ENCODE data around the gene LTB4R. TPM values are rescaled to one million over a fixed set of nuclear protein-coding genes. Genes with fewer than 3 reads are reported as not detected.
A peak's percentile ranks its signal among the peaks of the same experiment; 100 is the strongest.

The LTB4R gene
- total RNA-seq, 1 donor from 2014 or later, result 10.7 TPM

DNA sequence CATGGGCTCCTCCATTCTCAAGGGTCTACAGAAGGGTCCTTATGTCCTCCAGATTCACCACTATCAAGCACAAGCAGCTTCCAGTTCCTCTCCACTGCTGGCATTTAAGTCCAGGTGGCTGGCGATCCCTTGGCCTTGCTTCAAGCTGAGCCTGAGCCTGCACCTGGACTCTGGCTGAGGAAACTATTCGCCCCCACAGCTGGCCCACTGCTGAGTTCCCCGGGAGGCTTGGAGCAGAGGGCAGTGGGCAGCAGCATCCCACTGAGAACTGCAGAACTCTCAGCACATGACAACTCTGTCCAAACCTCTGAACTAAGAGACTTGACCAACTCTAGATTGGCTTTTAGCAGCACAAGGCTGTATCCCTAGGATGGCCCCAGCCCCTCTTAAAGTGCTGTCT is 28.6 kb upstream of the LTB4R start:
- Mint-ChIP-seq H3K4me3 (ENCODE audit: low read depth) (no peak overlapping the region), H3K27me3 (ENCODE audit: low read depth) (peaks cover 16% of the 10 kb centered on the region), H3K9me3 (no peaks in the 10 kb centered on the region), H3K4me1 (ENCODE audit: low read depth) (peaks cover 19% of the 10 kb centered on the region), H3K27ac (no peak overlapping the region), H3K36me3 (ENCODE audit: low read depth) (no peaks in the 10 kb centered on the region)
- intact Hi-C loops (cut with micrococcal nuclease), result no loop called here
- no peak for DNase-seq (ENCODE audit: low spot score)

DNA sequence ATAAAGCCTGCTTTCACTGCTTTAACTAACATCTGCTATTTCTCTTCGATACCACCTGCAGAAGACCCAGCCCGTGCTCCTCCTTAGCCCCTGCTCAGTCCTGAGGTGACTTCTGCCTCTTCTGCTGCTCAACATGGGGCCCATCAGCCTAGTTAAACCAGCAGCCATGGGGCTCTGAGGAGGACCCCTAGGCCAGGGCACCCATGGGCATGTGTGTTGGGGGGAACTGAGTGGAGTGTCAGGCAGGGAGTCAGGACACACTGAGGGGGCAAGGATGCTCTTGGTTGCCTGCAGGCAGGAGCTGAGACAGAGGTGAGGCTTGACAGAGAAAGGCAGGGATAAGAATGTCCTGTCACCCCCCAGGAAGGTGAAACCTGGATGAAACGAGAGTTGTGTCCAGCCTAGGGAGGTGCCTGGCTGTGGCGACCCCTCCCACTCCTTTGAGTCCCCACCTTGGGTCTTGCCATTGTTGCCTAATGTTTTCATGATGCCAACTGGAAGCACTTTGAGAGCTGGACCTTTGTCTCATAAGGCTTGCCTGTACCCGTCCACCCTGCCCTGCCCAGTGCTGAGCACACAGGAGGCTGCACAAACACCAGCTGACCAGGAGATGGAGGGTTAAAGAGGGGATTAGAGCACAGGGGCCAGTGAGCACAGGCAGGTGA is 27.4 kb upstream of the LTB4R start:
- intact Hi-C loops (cut with micrococcal nuclease), result no loop called here
- Mint-ChIP-seq H3K9me3 (no peaks in the 10 kb centered on the region), H3K27ac (no peak overlapping the region)

DNA sequence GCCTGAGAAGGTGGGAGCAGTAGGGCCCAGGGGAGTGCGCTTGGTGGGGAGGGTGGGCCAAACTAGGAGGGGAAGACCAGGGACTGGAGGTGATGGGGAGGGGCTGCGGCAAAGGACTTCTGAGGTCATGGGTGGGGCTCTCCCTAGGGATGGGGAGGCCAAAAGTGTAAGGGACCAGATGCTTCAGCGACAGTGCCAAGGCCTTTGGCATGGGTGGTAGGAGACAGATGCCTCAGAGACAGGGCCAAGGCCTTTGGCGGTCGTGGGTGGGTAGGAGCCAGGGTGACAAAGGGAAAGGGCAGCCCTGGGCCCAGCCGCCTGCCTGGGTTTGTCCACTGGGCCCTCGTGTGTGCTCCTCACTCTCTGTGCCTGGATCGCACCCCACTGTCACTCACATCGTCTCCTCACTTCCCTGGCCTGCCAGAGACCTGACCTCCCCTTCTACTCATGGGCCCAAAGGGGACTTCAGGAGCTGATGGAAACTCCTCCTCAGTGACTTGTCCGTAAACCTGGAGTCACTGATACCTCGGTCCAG is 26.7 kb upstream of the LTB4R start:
- no peaks in the 10 kb centered on the region for H3K36me3 Mint-ChIP-seq (ENCODE audit: low read depth)
- no peak for DNase-seq (ENCODE audit: low spot score)
- H3K4me1 Mint-ChIP-seq (ENCODE audit: low read depth), result peaks cover 8% of the 10 kb centered on the region
- H3K27ac Mint-ChIP-seq, result no peak overlapping the region
- H3K27me3 Mint-ChIP-seq (ENCODE audit: low read depth), result peaks cover 18% of the 10 kb centered on the region
- intact Hi-C loops (cut with micrococcal nuclease), result no loop called here
- no peaks in the 10 kb centered on the region for H3K9me3 Mint-ChIP-seq
- no peak overlapping the region for H3K4me3 Mint-ChIP-seq (ENCODE audit: low read depth)

More for the DNA sequence above, 27.4 kb upstream of the LTB4R start:
- Mint-ChIP-seq H3K4me3 (ENCODE audit: low read depth) (no peak overlapping the region), H3K4me1 (ENCODE audit: low read depth) (peaks cover 12% of the 10 kb centered on the region), H3K27me3 (ENCODE audit: low read depth) (peaks cover 18% of the 10 kb centered on the region), H3K36me3 (ENCODE audit: low read depth) (no peaks in the 10 kb centered on the region)
- DNase-seq (ENCODE audit: low spot score), result no peak

DNA sequence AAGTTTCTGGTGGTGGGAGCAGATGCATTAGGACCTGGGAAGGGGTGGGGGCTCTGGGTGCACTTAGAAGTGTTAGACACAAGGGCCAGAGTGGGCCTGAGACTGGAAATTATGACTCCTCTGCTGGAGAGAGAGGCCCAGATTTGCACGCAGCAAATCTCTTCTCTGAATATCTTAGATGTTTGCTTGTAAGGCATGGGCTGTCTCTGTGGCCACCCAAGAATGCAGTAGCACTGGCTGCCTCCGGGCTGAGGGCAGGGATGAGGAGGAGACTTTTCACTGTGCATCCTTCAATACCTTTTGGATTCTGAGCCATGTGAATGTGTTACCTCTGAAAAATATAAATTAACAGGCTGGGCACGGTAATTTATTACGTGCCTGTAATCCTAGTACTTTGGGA is 26.0 kb upstream of the LTB4R start:
- intact Hi-C loops (cut with micrococcal nuclease), result no loop called here
- Mint-ChIP-seq H3K4me1 (ENCODE audit: low read depth) (peaks cover 11% of the 10 kb centered on the region), H3K4me3 (ENCODE audit: low read depth) (no peak overlapping the region), H3K36me3 (ENCODE audit: low read depth) (peaks cover 7% of the 10 kb centered on the region), H3K27ac (no peak overlapping the region), H3K27me3 (ENCODE audit: low read depth) (peaks cover 18% of the 10 kb centered on the region), H3K9me3 (no peaks in the 10 kb centered on the region)
- no peak for DNase-seq (ENCODE audit: low spot score)

DNA sequence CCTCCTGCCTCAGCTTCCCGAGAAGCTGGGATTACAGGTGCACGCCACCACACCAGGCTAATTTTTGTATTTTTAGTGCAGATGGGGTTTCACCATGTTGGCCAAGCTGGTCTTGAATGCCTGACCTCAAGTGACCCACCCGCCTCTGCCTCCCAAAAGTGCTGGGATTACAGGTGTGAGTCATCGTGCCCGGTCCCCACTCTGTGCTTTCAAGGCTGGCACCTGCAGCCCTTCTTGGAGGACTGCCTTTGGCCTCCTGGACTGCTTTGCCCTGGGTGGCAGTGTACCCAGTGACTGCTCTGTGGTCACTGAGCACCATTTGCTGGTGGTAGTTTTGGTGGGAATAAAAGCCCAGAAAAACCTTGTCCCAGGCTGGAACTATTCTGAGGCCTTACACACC is 24.3 kb upstream of the LTB4R start:
- Mint-ChIP-seq H3K36me3 (ENCODE audit: low read depth) (peaks cover 23% of the 10 kb centered on the region), H3K27me3 (ENCODE audit: low read depth) (peaks cover 17% of the 10 kb centered on the region), H3K4me3 (ENCODE audit: low read depth) (no peak overlapping the region), H3K4me1 (ENCODE audit: low read depth) (peaks cover 11% of the 10 kb centered on the region), H3K9me3 (no peaks in the 10 kb centered on the region), H3K27ac (no peak overlapping the region)
- intact Hi-C loops (cut with micrococcal nuclease), result no loop called here
- DNase-seq (ENCODE audit: low spot score), result no peak

DNA sequence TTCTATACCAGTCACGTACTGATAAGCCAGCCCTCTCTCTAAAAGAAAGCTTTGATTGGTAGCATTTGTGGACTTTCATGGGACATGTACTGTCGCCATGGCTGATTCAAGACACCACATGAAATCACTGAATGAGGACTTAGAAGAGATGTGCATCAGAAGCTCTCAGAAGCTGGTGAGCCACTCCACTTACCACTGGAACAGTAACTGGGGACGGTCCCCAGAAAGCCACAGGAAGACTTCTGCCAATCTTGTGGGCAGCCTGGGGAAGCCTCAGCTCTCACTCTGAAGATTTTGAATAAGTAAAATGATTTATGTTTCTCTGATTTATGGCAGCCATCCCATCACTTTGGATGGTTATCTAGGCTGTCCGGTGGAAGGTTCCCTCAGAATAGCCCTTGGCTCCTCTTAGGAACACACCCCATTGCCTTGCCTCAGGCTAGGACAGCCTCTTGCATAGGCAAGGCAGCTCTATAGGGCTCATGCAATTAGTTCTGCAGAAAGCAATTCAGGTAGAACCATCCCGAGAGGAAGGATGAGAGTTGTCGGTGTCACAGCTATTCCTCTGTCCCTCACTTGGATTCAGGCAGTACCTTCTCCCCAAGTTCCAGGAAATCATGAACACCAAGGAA is 21.5 kb upstream of the LTB4R start:
- Mint-ChIP-seq H3K36me3 (ENCODE audit: low read depth) (peaks cover 35% of the 10 kb centered on the region), H3K4me3 (ENCODE audit: low read depth) (no peak overlapping the region), H3K27me3 (ENCODE audit: low read depth) (peaks cover 18% of the 10 kb centered on the region), H3K27ac (no peak overlapping the region), H3K4me1 (ENCODE audit: low read depth) (peaks cover 13% of the 10 kb centered on the region), H3K9me3 (no peaks in the 10 kb centered on the region)
- no peak for DNase-seq (ENCODE audit: low spot score)
- intact Hi-C loops (cut with micrococcal nuclease), result loop anchor here (1.0 kb wide), 2 partner anchors 8 to 15 kb away; no protein-coding TSS in a partner anchor

DNA sequence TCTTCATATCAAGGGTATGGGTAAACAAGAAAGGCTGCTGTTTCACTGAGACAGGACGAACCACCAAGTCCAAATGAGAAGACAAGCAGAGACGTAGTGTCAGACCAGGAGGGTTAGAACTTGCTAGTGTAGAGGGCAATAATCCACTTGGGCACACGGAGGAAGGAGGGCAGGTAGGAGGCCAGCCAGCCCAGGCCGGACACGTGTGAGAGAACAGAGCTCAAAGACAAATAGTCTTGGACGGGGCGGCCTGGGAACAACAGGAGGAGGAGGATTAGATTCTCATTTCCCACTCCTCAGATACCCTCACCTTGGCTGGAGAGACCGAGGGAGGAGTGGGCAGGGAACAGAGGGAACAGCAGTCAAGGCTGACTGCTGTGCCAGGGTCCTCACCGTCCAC is 20.6 kb upstream of the LTB4R start:
- Mint-ChIP-seq H3K9me3 (no peaks in the 10 kb centered on the region), H3K4me3 (ENCODE audit: low read depth) (no peak overlapping the region), H3K4me1 (ENCODE audit: low read depth) (peaks cover 13% of the 10 kb centered on the region), H3K27ac (no peak overlapping the region), H3K36me3 (ENCODE audit: low read depth) (peaks cover 38% of the 10 kb centered on the region), H3K27me3 (ENCODE audit: low read depth) (peaks cover 18% of the 10 kb centered on the region)
- intact Hi-C loops (cut with micrococcal nuclease), result no loop called here
- DNase-seq (ENCODE audit: low spot score), result no peak

DNA sequence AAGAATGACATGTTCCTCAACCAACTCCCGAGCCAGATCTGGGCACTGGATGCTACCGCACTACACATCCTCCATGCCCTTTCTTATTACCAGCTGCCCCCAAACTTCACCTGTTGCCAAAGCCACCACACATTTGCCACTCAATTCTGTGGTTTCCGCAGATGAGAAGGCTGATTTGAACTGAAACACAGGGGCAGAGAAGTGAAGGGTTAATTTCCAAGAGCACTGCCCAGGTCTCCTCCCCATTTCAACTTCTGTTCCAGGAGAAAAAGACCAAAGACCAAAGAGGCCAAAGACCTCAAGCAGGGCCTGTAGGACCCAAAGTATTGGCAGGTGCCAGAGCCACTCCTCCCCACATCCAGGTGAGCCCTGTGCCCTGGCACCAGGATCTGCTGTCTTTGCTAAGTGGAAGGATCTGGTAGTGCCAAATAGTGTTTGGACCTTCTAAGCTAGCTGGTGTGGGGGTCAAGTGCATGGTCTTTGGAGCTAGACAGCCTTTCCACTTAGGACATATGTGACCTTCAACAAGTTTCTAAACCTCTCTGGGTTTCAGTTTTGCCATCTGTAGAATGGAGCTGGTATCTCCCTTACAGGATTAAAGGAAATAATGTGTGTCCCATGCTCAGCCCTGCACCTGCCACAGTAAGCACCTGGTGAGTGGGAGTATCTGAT is 19.7 kb upstream of the LTB4R start:
- peaks cover 45% of the 10 kb centered on the region for H3K36me3 Mint-ChIP-seq (ENCODE audit: low read depth)
- intact Hi-C loops (cut with micrococcal nuclease), result no loop called here

DNA sequence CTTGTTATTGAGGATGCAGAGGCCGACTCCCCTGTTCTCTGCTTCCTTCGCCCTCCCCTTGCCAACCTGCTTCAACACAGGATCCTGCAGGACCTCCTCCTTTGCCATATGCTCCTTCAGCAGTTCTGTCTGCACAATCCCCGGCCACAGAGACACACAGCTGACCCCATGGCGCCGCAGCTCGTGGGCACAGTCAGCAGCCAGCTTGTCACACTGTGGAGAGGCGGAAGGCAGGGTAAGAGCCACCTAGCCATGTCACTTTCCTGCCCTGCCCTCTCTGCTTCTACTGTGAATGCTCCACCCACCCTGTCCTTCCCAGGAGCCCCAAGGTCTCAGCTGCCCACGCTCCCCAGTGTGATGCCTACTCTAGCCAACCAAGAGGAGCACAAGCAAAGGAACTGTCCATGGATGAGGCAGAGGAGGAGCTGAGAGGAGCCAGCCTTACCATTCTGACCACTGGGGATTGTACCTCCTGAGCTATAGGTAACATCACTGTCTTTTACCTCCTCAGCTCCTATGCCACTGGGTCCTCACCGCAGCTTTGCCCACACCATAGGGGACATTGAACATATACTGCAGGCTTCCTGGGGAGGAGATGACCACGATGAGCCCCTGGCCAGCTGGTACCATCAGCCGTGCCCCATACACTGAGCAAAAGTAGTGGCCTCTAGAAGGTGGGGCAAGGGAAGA is 19.0 kb upstream of the LTB4R start:
- peaks cover 28% of the 10 kb centered on the region for H3K4me1 Mint-ChIP-seq (ENCODE audit: low read depth)
- no peak overlapping the region for H3K27ac Mint-ChIP-seq
- no peak overlapping the region for H3K4me3 Mint-ChIP-seq (ENCODE audit: low read depth)
- H3K27me3 Mint-ChIP-seq (ENCODE audit: low read depth), result peaks cover 15% of the 10 kb centered on the region
- intact Hi-C loops (cut with micrococcal nuclease), result no loop called here
- H3K9me3 Mint-ChIP-seq, result no peaks in the 10 kb centered on the region
- no peak for DNase-seq (ENCODE audit: low spot score)
- H3K36me3 Mint-ChIP-seq (ENCODE audit: low read depth), result peaks cover 47% of the 10 kb centered on the region

More for the DNA sequence above, 19.7 kb upstream of the LTB4R start:
- H3K9me3 Mint-ChIP-seq, result no peaks in the 10 kb centered on the region
- DNase-seq (ENCODE audit: low spot score), result no peak
- H3K27me3 Mint-ChIP-seq (ENCODE audit: low read depth), result peaks cover 15% of the 10 kb centered on the region
- H3K4me3 Mint-ChIP-seq (ENCODE audit: low read depth), result no peak overlapping the region
- no peak overlapping the region for H3K27ac Mint-ChIP-seq
- peaks cover 21% of the 10 kb centered on the region for H3K4me1 Mint-ChIP-seq (ENCODE audit: low read depth)

DNA sequence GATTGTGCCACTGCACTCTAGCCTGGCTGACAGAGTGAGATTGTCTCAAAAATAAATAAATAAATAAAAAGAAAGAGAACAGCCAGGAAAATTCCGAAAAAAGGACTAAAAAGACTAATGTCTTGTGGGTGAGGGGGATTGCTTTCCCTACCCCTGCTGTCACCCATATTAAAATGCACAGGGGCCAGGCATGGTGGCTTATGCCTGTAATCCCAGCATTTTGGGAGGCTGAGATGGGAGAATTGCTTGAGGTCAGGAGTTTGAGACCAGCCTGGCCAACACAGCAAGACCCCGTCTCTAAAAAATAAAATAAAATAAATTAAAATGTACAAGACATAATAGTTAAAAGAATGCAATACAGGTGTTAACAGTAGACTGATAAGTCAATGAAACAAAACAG is 17.8 kb upstream of the LTB4R start:
- Mint-ChIP-seq H3K36me3 (ENCODE audit: low read depth) (peaks cover 47% of the 10 kb centered on the region), H3K27ac (no peak overlapping the region), H3K4me1 (ENCODE audit: low read depth) (peaks cover 29% of the 10 kb centered on the region), H3K27me3 (ENCODE audit: low read depth) (peaks cover 6% of the 10 kb centered on the region), H3K4me3 (ENCODE audit: low read depth) (no peak overlapping the region), H3K9me3 (no peaks in the 10 kb centered on the region)
- intact Hi-C loops (cut with micrococcal nuclease), result no loop called here
- DNase-seq (ENCODE audit: low spot score), result no peak

DNA sequence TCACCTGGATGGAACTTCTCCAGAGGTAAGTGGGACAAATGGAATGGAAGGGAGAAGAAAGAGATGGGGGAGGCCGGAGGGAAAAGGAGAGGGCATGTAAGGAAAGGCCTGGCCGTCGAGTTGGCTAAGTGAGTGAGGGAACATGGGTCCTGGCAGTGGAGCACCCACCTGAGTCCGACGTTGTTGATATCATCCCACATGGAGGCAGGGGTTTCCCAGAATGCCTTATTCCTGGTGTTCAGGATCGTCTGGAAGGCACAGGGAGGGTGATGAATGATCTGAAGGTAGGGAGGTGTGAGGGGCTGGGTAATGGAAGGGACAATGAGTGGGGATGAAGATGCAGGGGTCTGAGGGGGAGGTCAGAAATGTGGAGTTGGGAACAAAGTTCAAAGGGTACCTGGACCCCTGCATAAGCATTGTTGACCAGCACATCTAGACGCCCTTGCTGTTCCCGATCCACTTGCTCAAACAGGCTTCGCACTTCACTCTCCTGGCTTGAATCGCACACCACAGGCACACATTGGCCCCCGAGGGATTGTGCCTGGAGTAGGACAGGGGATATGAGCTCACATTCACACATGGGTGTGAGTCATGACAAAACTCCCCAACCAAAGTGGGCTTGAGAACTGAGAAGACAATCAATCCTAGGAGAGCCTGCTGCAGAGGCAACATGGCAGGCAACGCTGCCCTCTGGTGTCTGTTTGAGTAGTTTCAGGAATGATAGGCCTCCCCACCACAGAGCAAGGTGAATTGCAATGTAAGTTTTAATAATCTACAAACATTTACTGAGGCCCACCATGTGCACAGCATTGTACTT is 14.8 kb upstream of the LTB4R start:
- H3K36me3 Mint-ChIP-seq (ENCODE audit: low read depth), result peaks cover 35% of the 10 kb centered on the region
- peaks cover 3% of the 10 kb centered on the region for H3K27me3 Mint-ChIP-seq (ENCODE audit: low read depth)
- intact Hi-C loops (cut with micrococcal nuclease), result loop anchor here (1.0 to 5.0 kb wide), 5 partner anchors 7 to 284 kb away; no protein-coding TSS in a partner anchor
- no peaks in the 10 kb centered on the region for H3K9me3 Mint-ChIP-seq
- peaks cover 35% of the 10 kb centered on the region for H3K4me1 Mint-ChIP-seq (ENCODE audit: low read depth)
- DNase-seq (ENCODE audit: low spot score), result peak; percentile 60
- peak overlapping the region; percentile 78 for H3K27ac Mint-ChIP-seq
- H3K4me3 Mint-ChIP-seq (ENCODE audit: low read depth), result no peak overlapping the region
